GM23338 (cell line): ENCODE results near the gene TRIM71. TPM values are rescaled to one million over a fixed set of nuclear protein-coding genes. Genes with fewer than 3 reads are reported as not detected.
A peak's percentile ranks its signal among the peaks of the same experiment; 100 is the strongest.

Experiments used
- ATAC-seq: fragments of 200-7000 bp; cut with Tn5 transposase; 3 replicates; pipeline ENCODE4 v1.9.1; 2020
- DNase-seq: peaks from one replicate; pipeline ENCODE4 v3.0.0-alpha.2; 2015; ENCODE audit warnings: low spot score
- H2AFZ ChIP-seq: fragments of 200-600 bp; sonication (generic); 2 replicates; pipeline ENCODE4 v1.8.0; 2016; ENCODE audit warnings: antibody characterized with exemption, mild to moderate bottlenecking, moderate library complexity
- H3F3A ChIP-seq: fragments of 200-600 bp; sonication (generic); replicated peaks from 2 replicates; pipeline ENCODE4 v1.8.0; 2017; ENCODE audit warnings: antibody characterized with exemption, mixed run types, low read depth
- H3K27ac ChIP-seq: fragments of 200-600 bp; sonication (generic); 2 replicates; pipeline ENCODE4 v1.6.1; 2016; ENCODE audit warnings: low read depth
- H3K27me3 ChIP-seq: fragments of 200-600 bp; sonication (generic); 2 replicates; pipeline ENCODE4 v1.8.0; 2016; ENCODE audit warnings: mild to moderate bottlenecking, mixed run types, moderate library complexity; ENCODE audit not compliant: insufficient read depth
- H3K36me3 ChIP-seq: fragments of 200-600 bp; sonication (generic); 2 replicates; pipeline ENCODE4 v1.8.0; 2016; ENCODE audit warnings: mild to moderate bottlenecking; ENCODE audit not compliant: insufficient read depth
- H3K4me1 ChIP-seq: fragments of 200-600 bp; sonication (generic); 2 replicates; pipeline ENCODE4 v1.8.0; 2016; ENCODE audit warnings: mild to moderate bottlenecking, moderate library complexity; ENCODE audit not compliant: insufficient read depth
- H3K4me2 ChIP-seq: fragments of 200-600 bp; sonication (generic); 2 replicates; pipeline ENCODE4 v1.7.1; 2017; ENCODE audit warnings: mixed run types
- H3K4me3 ChIP-seq: fragments of 200-600 bp; sonication (generic); 2 replicates; pipeline ENCODE4 v1.6.1; 2016; ENCODE audit warnings: mixed run types
- H3K79me2 ChIP-seq: fragments of 200-600 bp; sonication (generic); replicated peaks from 2 replicates; pipeline ENCODE4 v1.8.0; 2017; ENCODE audit warnings: mild to moderate bottlenecking; ENCODE audit not compliant: insufficient read depth
- H3K9me2 ChIP-seq: fragments of 200-600 bp; sonication (generic); 2 replicates; pipeline ENCODE4 v1.8.0; 2017; ENCODE audit not compliant: insufficient read depth
- H4K20me1 ChIP-seq: fragments of 200-600 bp; sonication (generic); replicated peaks from 2 replicates; pipeline ENCODE4 v1.8.0; 2017; ENCODE audit warnings: mild to moderate bottlenecking; ENCODE audit not compliant: insufficient read depth
- H3K27ac Mint-ChIP-seq: 2 replicates; pipeline ENCODE4 v1.8.0; 2020; ENCODE audit warnings: inconsistent platforms, mild to moderate bottlenecking, moderate library complexity, mixed read lengths
- H3K27me3 Mint-ChIP-seq: 3 replicates; pipeline ENCODE4 v1.8.0; 2022; ENCODE audit warnings: low read depth, mild to moderate bottlenecking, moderate library complexity, mixed read lengths, inconsistent platforms; ENCODE audit not compliant: insufficient read depth, poor library complexity
- H3K36me3 Mint-ChIP-seq: 3 replicates; pipeline ENCODE4 v1.8.0; 2021; ENCODE audit warnings: low read depth, mild to moderate bottlenecking, inconsistent platforms, moderate library complexity, mixed read lengths
- H3K4me1 Mint-ChIP-seq: 3 replicates; pipeline ENCODE4 v1.8.0; 2020; ENCODE audit warnings: mild to moderate bottlenecking, inconsistent platforms, mixed read lengths
- H3K4me3 Mint-ChIP-seq: 3 replicates; pipeline ENCODE4 v1.8.0; 2021; ENCODE audit warnings: moderate library complexity, mild to moderate bottlenecking, inconsistent platforms, mixed read lengths
- H3K9me3 Mint-ChIP-seq: 3 replicates; pipeline ENCODE4 v1.8.0; 2020; ENCODE audit warnings: moderate library complexity, mild to moderate bottlenecking, inconsistent platforms, mixed read lengths
- CREB1 ChIP-seq: fragments of 250-450 bp; sonication (Bioruptor Pico); IDR thresholded peaks from 2 replicates; pipeline ENCODE4 v1.5.0; 2020; ENCODE audit warnings: low read depth, mild to moderate bottlenecking, moderate library complexity
- EZH2 ChIP-seq: fragments of 200-600 bp; sonication (generic); IDR thresholded peaks from one replicate; pipeline ENCODE4 v1.8.0; 2017; ENCODE audit warnings: antibody characterized with exemption, mild to moderate bottlenecking, low read depth; ENCODE audit not compliant: unreplicated experiment
- EZH2phosphoT487 ChIP-seq: fragments of 200-600 bp; sonication (generic); IDR thresholded peaks from one replicate; pipeline ENCODE4 v1.8.1; 2018; ENCODE audit warnings: antibody characterized with exemption; ENCODE audit not compliant: unreplicated experiment
- JUNB ChIP-seq: IDR thresholded peaks from one replicate; pipeline ENCODE4 v1.6.1; 2016; ENCODE audit warnings: antibody characterized with exemption; ENCODE audit not compliant: unreplicated experiment
- NANOG ChIP-seq: IDR thresholded peaks from 2 replicates; pipeline ENCODE4 v1.6.1; 2016; ENCODE audit warnings: antibody characterized with exemption, borderline replicate concordance
- POLR2AphosphoS5 ChIP-seq: IDR thresholded peaks from 2 replicates; pipeline ENCODE4 v1.6.1; 2016; ENCODE audit warnings: antibody characterized with exemption, low read depth
- STAT1 ChIP-seq: IDR thresholded peaks from one replicate; pipeline ENCODE4 v1.6.1; 2016; ENCODE audit warnings: antibody characterized with exemption; ENCODE audit not compliant: unreplicated experiment
- ZNF114 ChIP-seq: fragments of 250-450 bp; sonication (Bioruptor Pico); IDR thresholded peaks from 2 replicates; pipeline ENCODE4 v1.5.0; 2020; ENCODE audit warnings: mild to moderate bottlenecking, moderate library complexity
- ZNF331 ChIP-seq: fragments of 250-450 bp; sonication (Bioruptor Pico); IDR thresholded peaks from 2 replicates; pipeline ENCODE4 v1.5.0; 2020; ENCODE audit warnings: low read depth, mild to moderate bottlenecking, moderate library complexity
- polyA plus RNA-seq: library from polyadenylated mRNA; unstranded; fragments of >200 nt; fragmentation: Nextera tagmentation; extraction: Ambion mirVana; gene quantifications from 2 replicates; pipeline ENCODE4 v1.2.1, GENCODE V29; 2016
- total RNA-seq: library from RNA; depleted of rRNA; stranded (reverse); fragments of >200 nt; shearing (Covaris generic); gene quantifications from 2 replicates; pipeline ENCODE4 v1.2.3, GENCODE V29; 2014
- TF ChIP-seq, protein P1 (sequence below): fragments of 250-450 bp; sonication (Bioruptor Pico); IDR thresholded peaks from 2 replicates; pipeline ENCODE4 v1.5.0; 2020; ENCODE audit warnings: mild to moderate bottlenecking, moderate library complexity
- TF ChIP-seq, protein P2 (sequence below): IDR thresholded peaks from one replicate; pipeline ENCODE4 v1.6.1; 2018; ENCODE audit warnings: antibody characterized with exemption; ENCODE audit not compliant: unreplicated experiment
- TF ChIP-seq, protein P3 (sequence below): IDR thresholded peaks from 2 replicates; pipeline ENCODE4 v1.6.1; 2016; ENCODE audit warnings: antibody characterized with exemption

Gene TRIM71
- total and polyA plus RNA-seq, 2 experiments from 2014 or later, result 71.5 to 346 TPM

DNA sequence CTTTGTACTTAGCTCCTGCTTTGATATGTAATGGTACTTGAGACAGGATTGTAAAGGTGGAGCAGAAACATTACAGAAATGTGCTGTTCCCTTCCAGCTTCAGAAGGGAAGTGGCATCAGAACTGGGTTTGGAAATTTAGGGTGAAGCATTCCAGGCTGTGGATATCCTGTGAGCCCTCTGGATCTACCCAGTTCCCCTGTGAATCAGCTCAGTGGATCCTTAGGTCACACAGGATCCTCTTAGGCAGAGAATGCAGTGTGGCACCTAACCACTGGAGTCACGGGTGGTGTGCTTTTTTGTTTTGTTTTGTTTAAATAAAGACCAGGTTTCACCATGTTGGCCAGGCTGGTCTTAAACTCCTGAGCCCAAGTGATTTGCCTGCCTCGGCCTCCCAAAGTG lies 66.0 kb downstream of the TRIM71 start (continued):
- TF ChIP-seq, protein P1, sequence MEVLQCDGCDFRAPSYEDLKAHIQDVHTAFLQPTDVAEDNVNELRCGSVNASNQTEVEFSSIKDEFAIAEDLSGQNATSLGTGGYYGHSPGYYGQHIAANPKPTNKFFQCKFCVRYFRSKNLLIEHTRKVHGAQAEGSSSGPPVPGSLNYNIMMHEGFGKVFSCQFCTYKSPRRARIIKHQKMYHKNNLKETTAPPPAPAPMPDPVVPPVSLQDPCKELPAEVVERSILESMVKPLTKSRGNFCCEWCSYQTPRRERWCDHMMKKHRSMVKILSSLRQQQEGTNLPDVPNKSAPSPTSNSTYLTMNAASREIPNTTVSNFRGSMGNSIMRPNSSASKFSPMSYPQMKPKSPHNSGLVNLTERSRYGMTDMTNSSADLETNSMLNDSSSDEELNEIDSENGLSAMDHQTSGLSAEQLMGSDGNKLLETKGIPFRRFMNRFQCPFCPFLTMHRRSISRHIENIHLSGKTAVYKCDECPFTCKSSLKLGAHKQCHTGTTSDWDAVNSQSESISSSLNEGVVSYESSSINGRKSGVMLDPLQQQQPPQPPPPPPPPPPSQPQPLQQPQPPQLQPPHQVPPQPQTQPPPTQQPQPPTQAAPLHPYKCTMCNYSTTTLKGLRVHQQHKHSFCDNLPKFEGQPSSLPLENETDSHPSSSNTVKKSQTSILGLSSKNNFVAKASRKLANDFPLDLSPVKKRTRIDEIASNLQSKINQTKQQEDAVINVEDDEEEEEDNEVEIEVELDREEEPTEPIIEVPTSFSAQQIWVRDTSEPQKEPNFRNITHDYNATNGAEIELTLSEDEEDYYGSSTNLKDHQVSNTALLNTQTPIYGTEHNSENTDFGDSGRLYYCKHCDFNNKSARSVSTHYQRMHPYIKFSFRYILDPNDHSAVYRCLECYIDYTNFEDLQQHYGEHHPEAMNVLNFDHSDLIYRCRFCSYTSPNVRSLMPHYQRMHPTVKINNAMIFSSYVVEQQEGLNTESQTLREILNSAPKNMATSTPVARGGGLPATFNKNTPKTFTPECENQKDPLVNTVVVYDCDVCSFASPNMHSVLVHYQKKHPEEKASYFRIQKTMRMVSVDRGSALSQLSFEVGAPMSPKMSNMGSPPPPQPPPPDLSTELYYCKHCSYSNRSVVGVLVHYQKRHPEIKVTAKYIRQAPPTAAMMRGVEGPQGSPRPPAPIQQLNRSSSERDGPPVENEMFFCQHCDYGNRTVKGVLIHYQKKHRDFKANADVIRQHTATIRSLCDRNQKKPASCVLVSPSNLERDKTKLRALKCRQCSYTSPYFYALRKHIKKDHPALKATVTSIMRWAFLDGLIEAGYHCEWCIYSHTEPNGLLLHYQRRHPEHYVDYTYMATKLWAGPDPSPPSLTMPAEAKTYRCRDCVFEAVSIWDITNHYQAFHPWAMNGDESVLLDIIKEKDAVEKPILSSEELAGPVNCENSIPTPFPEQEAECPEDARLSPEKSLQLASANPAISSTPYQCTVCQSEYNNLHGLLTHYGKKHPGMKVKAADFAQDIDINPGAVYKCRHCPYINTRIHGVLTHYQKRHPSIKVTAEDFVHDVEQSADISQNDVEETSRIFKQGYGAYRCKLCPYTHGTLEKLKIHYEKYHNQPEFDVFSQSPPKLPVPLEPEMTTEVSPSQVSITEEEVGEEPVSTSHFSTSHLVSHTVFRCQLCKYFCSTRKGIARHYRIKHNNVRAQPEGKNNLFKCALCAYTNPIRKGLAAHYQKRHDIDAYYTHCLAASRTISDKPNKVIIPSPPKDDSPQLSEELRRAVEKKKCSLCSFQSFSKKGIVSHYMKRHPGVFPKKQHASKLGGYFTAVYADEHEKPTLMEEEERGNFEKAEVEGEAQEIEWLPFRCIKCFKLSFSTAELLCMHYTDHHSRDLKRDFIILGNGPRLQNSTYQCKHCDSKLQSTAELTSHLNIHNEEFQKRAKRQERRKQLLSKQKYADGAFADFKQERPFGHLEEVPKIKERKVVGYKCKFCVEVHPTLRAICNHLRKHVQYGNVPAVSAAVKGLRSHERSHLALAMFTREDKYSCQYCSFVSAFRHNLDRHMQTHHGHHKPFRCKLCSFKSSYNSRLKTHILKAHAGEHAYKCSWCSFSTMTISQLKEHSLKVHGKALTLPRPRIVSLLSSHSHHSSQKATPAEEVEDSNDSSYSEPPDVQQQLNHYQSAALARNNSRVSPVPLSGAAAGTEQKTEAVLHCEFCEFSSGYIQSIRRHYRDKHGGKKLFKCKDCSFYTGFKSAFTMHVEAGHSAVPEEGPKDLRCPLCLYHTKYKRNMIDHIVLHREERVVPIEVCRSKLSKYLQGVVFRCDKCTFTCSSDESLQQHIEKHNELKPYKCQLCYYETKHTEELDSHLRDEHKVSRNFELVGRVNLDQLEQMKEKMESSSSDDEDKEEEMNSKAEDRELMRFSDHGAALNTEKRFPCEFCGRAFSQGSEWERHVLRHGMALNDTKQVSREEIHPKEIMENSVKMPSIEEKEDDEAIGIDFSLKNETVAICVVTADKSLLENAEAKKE (CRISPR knock-in tag), result no peak
- TF ChIP-seq POLR2AphosphoS5 (no peak), ZNF114 (CRISPR knock-in tag) (no peak)

DNA sequence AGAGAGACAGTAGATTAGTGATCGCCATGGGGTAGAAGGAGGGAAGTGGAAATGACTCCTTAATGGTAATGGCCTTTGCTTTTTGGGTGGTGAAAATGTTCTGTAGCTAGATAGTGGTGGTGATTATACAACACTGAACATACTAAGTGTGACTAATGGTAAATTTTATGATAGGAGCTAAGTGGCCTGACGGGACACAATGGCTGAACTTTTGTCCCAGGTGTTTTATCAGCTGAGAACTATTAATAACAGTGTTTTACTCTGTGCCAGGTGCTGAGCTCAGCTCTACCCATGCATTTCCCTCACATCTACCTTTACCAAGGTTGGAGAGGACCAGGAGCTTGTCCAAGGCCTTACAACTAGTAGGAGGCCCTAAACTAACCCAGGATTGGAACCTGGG lies 66.8 kb downstream of the TRIM71 start:
- Histone ChIP-seq H3F3A (peaks cover 62% of the 10 kb centered on the region), H3K4me1 (peaks cover 38% of the 10 kb centered on the region), H3K36me3 (peaks cover 34% of the 10 kb centered on the region), H3K9me2 (no peaks in the 10 kb centered on the region), H3K27me3 (no peaks in the 10 kb centered on the region), H3K4me2 (no peak overlapping the region), H2AFZ (no peak overlapping the region), H4K20me1 (peaks cover 89% of the 10 kb centered on the region), H3K4me3 (no peak overlapping the region), H3K27ac (peak overlapping the region; percentile 85; the same call in 1 of the 2 replicates), H3K79me2 (peaks cover 100% of the 10 kb centered on the region)
- H3K27ac Mint-ChIP-seq, result no peak overlapping the region
- H3K4me1 Mint-ChIP-seq, result peaks cover 77% of the 10 kb centered on the region
- no peak for DNase-seq
- no peak overlapping the region for H3K4me3 Mint-ChIP-seq
- no peak for ATAC-seq
- H3K27me3 Mint-ChIP-seq, result peaks cover 33% of the 10 kb centered on the region
- peaks cover 88% of the 10 kb centered on the region for H3K36me3 Mint-ChIP-seq
- no peaks in the 10 kb centered on the region for H3K9me3 Mint-ChIP-seq
- TF ChIP-seq JUNB (no peak), ZNF331 (no peak), ZNF114 (CRISPR knock-in tag) (no peak), CREB1 (CRISPR knock-in tag) (no peak), POLR2AphosphoS5 (no peak), NANOG (no peak), STAT1 (no peak), EZH2phosphoT487 (no peak), EZH2 (no peak)
- TF ChIP-seq, protein P2, sequence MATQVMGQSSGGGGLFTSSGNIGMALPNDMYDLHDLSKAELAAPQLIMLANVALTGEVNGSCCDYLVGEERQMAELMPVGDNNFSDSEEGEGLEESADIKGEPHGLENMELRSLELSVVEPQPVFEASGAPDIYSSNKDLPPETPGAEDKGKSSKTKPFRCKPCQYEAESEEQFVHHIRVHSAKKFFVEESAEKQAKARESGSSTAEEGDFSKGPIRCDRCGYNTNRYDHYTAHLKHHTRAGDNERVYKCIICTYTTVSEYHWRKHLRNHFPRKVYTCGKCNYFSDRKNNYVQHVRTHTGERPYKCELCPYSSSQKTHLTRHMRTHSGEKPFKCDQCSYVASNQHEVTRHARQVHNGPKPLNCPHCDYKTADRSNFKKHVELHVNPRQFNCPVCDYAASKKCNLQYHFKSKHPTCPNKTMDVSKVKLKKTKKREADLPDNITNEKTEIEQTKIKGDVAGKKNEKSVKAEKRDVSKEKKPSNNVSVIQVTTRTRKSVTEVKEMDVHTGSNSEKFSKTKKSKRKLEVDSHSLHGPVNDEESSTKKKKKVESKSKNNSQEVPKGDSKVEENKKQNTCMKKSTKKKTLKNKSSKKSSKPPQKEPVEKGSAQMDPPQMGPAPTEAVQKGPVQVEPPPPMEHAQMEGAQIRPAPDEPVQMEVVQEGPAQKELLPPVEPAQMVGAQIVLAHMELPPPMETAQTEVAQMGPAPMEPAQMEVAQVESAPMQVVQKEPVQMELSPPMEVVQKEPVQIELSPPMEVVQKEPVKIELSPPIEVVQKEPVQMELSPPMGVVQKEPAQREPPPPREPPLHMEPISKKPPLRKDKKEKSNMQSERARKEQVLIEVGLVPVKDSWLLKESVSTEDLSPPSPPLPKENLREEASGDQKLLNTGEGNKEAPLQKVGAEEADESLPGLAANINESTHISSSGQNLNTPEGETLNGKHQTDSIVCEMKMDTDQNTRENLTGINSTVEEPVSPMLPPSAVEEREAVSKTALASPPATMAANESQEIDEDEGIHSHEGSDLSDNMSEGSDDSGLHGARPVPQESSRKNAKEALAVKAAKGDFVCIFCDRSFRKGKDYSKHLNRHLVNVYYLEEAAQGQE, result no peak
- TF ChIP-seq, protein P3, sequence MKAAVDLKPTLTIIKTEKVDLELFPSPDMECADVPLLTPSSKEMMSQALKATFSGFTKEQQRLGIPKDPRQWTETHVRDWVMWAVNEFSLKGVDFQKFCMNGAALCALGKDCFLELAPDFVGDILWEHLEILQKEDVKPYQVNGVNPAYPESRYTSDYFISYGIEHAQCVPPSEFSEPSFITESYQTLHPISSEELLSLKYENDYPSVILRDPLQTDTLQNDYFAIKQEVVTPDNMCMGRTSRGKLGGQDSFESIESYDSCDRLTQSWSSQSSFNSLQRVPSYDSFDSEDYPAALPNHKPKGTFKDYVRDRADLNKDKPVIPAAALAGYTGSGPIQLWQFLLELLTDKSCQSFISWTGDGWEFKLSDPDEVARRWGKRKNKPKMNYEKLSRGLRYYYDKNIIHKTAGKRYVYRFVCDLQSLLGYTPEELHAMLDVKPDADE, result no peak
